K562 (cell line): ENCODE results near the gene SLC32A1. TPM values are rescaled to one million over a fixed set of nuclear protein-coding genes. Genes with fewer than 3 reads are reported as not detected.

Experiments
- CREB1 ChIP-seq, 2 experiments: sonication (generic) in 1 of 2; formaldehyde crosslinking in 1 of 2; IDR thresholded peaks; 2 replicates each; pipeline versions ENCODE4 v1.6.1 to v1.8.0; 2012 to 2022; ENCODE audit warnings: inconsistent platforms in 1 of 2, mild to moderate bottlenecking in 1 of 2, missing genetic modification reagents in 1 of 2, moderate library complexity in 1 of 2
- E2F6 ChIP-seq, 2 experiments: IDR thresholded peaks; 2 replicates each; pipeline ENCODE4 v1.6.1; 2011; ENCODE audit warnings: borderline replicate concordance in 1 of 2, control low read depth in 1 of 2, low read depth in 1 of 2, low read length in 1 of 2, mild to moderate bottlenecking in 1 of 2, mixed read lengths in 1 of 2, moderate library complexity in 1 of 2; ENCODE audit not compliant: insufficient read depth in 1 of 2, insufficient read length in 1 of 2, poor library complexity in 1 of 2, severe bottlenecking in 1 of 2; ENCODE audit errors: extremely low read depth in 1 of 2
- FOXJ2 ChIP-seq: fragments of 200-800 bp; sonication (Bioruptor generic); IDR thresholded peaks from 2 replicates; pipeline ENCODE4 v1.6.1; 2016; ENCODE audit warnings: missing genetic modification characterization, missing compliant biosample characterization
- HOXB6 ChIP-seq: fragments of 250-450 bp; sonication (Bioruptor Pico); IDR thresholded peaks from 2 replicates; pipeline ENCODE4 v1.5.1; 2022; ENCODE audit warnings: mild to moderate bottlenecking, borderline replicate concordance
- KDM2B ChIP-seq: fragments of 250-450 bp; sonication (Bioruptor Pico); IDR thresholded peaks from 2 replicates; pipeline ENCODE4 v1.8.0; 2021; ENCODE audit warnings: mild to moderate bottlenecking, moderate library complexity
- NONO ChIP-seq, 2 experiments: fragments of 200-400 bp in 1 of 2; fragments of 450-650 bp in 1 of 2; formaldehyde crosslinking in 1 of 2; IDR thresholded peaks; 2 replicates each; pipeline ENCODE4 v1.6.1; 2017; ENCODE audit warnings: low read depth in 2 of 2, mild to moderate bottlenecking in 2 of 2, moderate library complexity in 2 of 2, low read length in 1 of 2
- SMAD2 ChIP-seq: fragments of 150-350 bp; IDR thresholded peaks from 2 replicates; pipeline ENCODE4 v1.6.1; 2014; ENCODE audit warnings: low read depth, mild to moderate bottlenecking, low read length
- SMARCE1 ChIP-seq: fragments of 450-650 bp; IDR thresholded peaks from 2 replicates; pipeline ENCODE4 v1.7.1; 2016; ENCODE audit warnings: mild to moderate bottlenecking
- TOE1 ChIP-seq, 2 experiments: fragments of 450-650 bp in 1 of 2; sonication (generic) in 1 of 2; formaldehyde crosslinking in 1 of 2; IDR thresholded peaks; 2 replicates each; pipeline versions ENCODE4 v1.7.1 to v1.8.0; 2016 to 2022; ENCODE audit warnings: borderline replicate concordance in 2 of 2, mild to moderate bottlenecking in 2 of 2, antibody characterized with exemption in 1 of 2, inconsistent platforms in 1 of 2, low read depth in 1 of 2, missing genetic modification reagents in 1 of 2, moderate library complexity in 1 of 2
- USF2 ChIP-seq: sonication (generic); formaldehyde crosslinking; IDR thresholded peaks from 2 replicates; pipeline ENCODE4 v1.5.0; 2020; ENCODE audit warnings: missing genetic modification reagents
- ZNF134 ChIP-seq: fragments of 250-450 bp; sonication (Bioruptor Pico); conservative IDR thresholded peaks from 2 replicates; pipeline ENCODE4 v1.4.0; 2020
- ZNF212 ChIP-seq: fragments of 450-650 bp; formaldehyde crosslinking; IDR thresholded peaks from 2 replicates; pipeline ENCODE4 v1.4.0; 2020; ENCODE audit warnings: mild to moderate bottlenecking
- ZNF282 ChIP-seq: sonication (generic); formaldehyde crosslinking; IDR thresholded peaks from 2 replicates; pipeline ENCODE4 v1.8.1; 2023; ENCODE audit warnings: missing genetic modification reagents
- ZNF324 ChIP-seq: fragments of 250-450 bp; sonication (Bioruptor Pico); IDR thresholded peaks from 2 replicates; pipeline ENCODE4 v1.4.0; 2020; ENCODE audit warnings: mild to moderate bottlenecking
- ZNF695 ChIP-seq: fragments of 450-650 bp; formaldehyde crosslinking; IDR thresholded peaks from 2 replicates; pipeline ENCODE4 v1.4.0; 2020; ENCODE audit warnings: mild to moderate bottlenecking, moderate library complexity
- ZNF766 ChIP-seq: fragments of 200-800 bp; sonication (Bioruptor generic); conservative IDR thresholded peaks from 2 replicates; pipeline ENCODE4 v1.6.1; 2016; ENCODE audit warnings: missing genetic modification characterization, missing compliant biosample characterization
- polyA plus RNA-seq, 8 experiments: library from polyadenylated mRNA; depleted of rRNA in 4 of 8; stranded (reverse) in 5 of 8; unstranded in 3 of 8; fragments of >200 nt; fragmentation: Nextera tagmentation in 2 of 8; fragmentation: Illumina TruSeq in 1 of 8; extraction: Ambion mirVana in 2 of 8; extraction: Trizol in 1 of 8; gene quantifications; 2 replicates each; pipeline versions ENCODE4 v1.2.1 to v1.2.3, GENCODE V29; 2011 to 2014; ENCODE audit warnings: inconsistent platforms in 1 of 8, missing spikeins in 1 of 8
- total RNA-seq, 7 experiments: library from RNA; depleted of rRNA in 6 of 7; stranded (reverse); fragments of >200 nt in 6 of 7; fragmentation: Illumina TruSeq in 2 of 7; extraction: Trizol in 2 of 7; gene quantifications; 2 replicates each; pipeline versions ENCODE4 v1.2.1 to v1.2.3, GENCODE V29; 2011 to 2021; ENCODE audit warnings: low replicate concordance in 1 of 7
- TF ChIP-seq, protein P1 (sequence below): fragments of 450-650 bp; IDR thresholded peaks from 2 replicates; pipeline ENCODE4 v1.6.1; 2017; ENCODE audit warnings: antibody characterized with exemption
- TF ChIP-seq, protein P2 (sequence below): fragments of 200-800 bp; sonication (Bioruptor generic); IDR thresholded peaks from 2 replicates; pipeline ENCODE4 v1.6.1; 2017; ENCODE audit warnings: missing genetic modification characterization, missing compliant biosample characterization
- TF ChIP-seq, protein P3 (sequence below): IDR thresholded peaks from 2 replicates; pipeline ENCODE4 v1.6.1; 2014; ENCODE audit warnings: antibody characterized with exemption

The SLC32A1 gene
- total and polyA plus RNA-seq, 9 of the 15 experiments (the other 6 are each of a cell fraction or from before 2014, with no cell fraction given) = not detected

DNA sequence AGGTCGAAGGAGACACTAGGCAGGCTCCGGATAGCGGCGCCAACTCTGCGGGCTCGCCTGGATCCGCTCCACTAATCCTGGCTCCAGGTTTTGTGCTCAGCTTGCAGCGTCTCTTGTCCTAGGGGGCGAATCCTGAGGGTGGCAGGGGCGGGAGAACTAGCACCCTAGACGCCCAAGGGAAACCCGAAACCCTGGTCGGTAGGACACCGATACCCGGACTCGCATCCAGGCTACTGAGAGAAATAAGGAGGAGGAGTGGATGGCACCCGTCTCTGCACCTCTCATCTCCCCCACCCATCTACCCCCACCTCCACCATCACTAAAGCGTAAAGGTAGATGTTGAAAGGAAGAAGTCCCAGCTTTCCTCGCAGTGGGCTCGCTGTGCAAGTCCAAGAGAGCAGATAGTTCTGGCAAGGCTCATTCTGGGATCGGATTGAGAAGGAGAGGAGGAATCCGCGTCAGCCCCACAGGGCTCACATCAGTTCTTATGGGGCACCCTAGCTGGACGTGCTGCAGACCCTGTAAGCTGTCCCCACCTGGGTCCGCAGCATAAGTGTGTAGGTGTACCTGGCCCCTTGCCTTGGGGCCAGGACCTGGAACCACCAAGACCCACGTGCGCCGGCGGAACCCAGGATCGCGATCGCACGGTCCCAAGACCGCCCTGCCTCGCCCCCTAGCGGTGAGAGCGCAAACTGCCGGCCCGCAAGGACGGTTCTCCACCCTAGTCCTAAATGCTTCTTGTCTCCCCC is 6.9 kb downstream of the SLC32A1 start (continued):
- peak; percentile 17; the same call in 1 of the 2 replicates for TF ChIP-seq USF2 (CRISPR knock-in tag)
- no peak for TF ChIP-seq SMARCE1
- TF ChIP-seq CREB1 (IDR thresholded peaks at IDR 0.05) = peak; percentile 37; the same call in 1 of the 2 replicates
- TF ChIP-seq CREB1 (CRISPR knock-in tag; IDR thresholded peaks at IDR 0.05) = no peak
- peak; percentile 82; the same call in 1 of the 2 replicates for TF ChIP-seq KDM2B (CRISPR knock-in tag)
- no peak for TF ChIP-seq SMAD2
- TF ChIP-seq, protein P1, sequence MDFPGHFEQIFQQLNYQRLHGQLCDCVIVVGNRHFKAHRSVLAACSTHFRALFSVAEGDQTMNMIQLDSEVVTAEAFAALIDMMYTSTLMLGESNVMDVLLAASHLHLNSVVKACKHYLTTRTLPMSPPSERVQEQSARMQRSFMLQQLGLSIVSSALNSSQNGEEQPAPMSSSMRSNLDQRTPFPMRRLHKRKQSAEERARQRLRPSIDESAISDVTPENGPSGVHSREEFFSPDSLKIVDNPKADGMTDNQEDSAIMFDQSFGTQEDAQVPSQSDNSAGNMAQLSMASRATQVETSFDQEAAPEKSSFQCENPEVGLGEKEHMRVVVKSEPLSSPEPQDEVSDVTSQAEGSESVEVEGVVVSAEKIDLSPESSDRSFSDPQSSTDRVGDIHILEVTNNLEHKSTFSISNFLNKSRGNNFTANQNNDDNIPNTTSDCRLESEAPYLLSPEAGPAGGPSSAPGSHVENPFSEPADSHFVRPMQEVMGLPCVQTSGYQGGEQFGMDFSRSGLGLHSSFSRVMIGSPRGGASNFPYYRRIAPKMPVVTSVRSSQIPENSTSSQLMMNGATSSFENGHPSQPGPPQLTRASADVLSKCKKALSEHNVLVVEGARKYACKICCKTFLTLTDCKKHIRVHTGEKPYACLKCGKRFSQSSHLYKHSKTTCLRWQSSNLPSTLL = peak; percentile 64; the same call in 1 of the 2 replicates
- TF ChIP-seq, protein P2, sequence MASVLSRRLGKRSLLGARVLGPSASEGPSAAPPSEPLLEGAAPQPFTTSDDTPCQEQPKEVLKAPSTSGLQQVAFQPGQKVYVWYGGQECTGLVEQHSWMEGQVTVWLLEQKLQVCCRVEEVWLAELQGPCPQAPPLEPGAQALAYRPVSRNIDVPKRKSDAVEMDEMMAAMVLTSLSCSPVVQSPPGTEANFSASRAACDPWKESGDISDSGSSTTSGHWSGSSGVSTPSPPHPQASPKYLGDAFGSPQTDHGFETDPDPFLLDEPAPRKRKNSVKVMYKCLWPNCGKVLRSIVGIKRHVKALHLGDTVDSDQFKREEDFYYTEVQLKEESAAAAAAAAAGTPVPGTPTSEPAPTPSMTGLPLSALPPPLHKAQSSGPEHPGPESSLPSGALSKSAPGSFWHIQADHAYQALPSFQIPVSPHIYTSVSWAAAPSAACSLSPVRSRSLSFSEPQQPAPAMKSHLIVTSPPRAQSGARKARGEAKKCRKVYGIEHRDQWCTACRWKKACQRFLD (CRISPR knock-in tag) = no peak
- no peak for TF ChIP-seq ZNF695 (CRISPR knock-in tag)
- TF ChIP-seq ZNF134 (CRISPR knock-in tag) = no peak
- TF ChIP-seq ZNF766 (CRISPR knock-in tag) = no peak
- no peak for TF ChIP-seq HOXB6 (CRISPR knock-in tag)
- TF ChIP-seq TOE1 (IDR thresholded peaks at IDR 0.05; ENCODE audit: borderline replicate concordance) = no peak; the same call in none of the 2 replicates
- TF ChIP-seq TOE1 (CRISPR knock-in tag; IDR thresholded peaks at IDR 0.05; ENCODE audit: borderline replicate concordance, low read depth) = no peak
- no peak for TF ChIP-seq ZNF212 (CRISPR knock-in tag)
- TF ChIP-seq, protein P3, sequence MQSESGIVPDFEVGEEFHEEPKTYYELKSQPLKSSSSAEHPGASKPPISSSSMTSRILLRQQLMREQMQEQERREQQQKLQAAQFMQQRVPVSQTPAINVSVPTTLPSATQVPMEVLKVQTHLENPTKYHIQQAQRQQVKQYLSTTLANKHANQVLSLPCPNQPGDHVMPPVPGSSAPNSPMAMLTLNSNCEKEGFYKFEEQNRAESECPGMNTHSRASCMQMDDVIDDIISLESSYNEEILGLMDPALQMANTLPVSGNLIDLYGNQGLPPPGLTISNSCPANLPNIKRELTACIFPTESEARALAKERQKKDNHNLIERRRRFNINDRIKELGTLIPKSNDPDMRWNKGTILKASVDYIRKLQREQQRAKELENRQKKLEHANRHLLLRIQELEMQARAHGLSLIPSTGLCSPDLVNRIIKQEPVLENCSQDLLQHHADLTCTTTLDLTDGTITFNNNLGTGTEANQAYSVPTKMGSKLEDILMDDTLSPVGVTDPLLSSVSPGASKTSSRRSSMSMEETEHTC = no peak
- TF ChIP-seq ZNF282 (CRISPR knock-in tag) = no peak
- no peak for TF ChIP-seq NONO (IDR thresholded peaks at IDR 0.05; ENCODE audit: low read depth in 2 of 2, low read length in 1 of 2)
- TF ChIP-seq FOXJ2 = no peak
- no peak for TF ChIP-seq ZNF324 (CRISPR knock-in tag)
- peak; percentile 84 for TF ChIP-seq E2F6 (IDR thresholded peaks at IDR 0.05; ENCODE audit: borderline replicate concordance in 1 of 2, extremely low read depth in 1 of 2, insufficient read depth in 1 of 2, insufficient read length in 1 of 2, low read depth in 1 of 2, low read length in 1 of 2, poor library complexity in 1 of 2, severe bottlenecking in 1 of 2)
